Left lung (tissue), 10 donors: ENCODE results near the gene SLC27A3. TPM values are rescaled to one million over a fixed set of nuclear protein-coding genes. Genes with fewer than 3 reads are reported as not detected.
A peak's percentile ranks its signal among the peaks of the same experiment; 100 is the strongest.

ENCODE experiments used
- ATAC-seq: fragments of 200-7000 bp; cut with Tn5 transposase; one replicate; pipeline ENCODE4 v1.9.1; 2020; ENCODE audit warnings: moderate library complexity
- DNase-seq, 4 donors: peaks; one replicate each; pipeline ENCODE4 v3.0.0-alpha.2; 2013 to 2020
- H3K27ac ChIP-seq, 2 donors: fragments of 200-600 bp; sonication (generic) in 1 of 2; one replicate each; pipeline versions ENCODE4 v1.5.0 to v1.8.0; 2020 to 2021
- H3K27me3 ChIP-seq, 2 donors: fragments of 200-600 bp; sonication (generic) in 1 of 2; one replicate each; pipeline versions ENCODE4 v1.5.0 to v1.8.0; 2020 to 2021
- H3K36me3 ChIP-seq, 2 donors: fragments of 200-600 bp; sonication (generic) in 1 of 2; one replicate each; pipeline versions ENCODE4 v1.5.0 to v1.8.0; 2020 to 2021
- H3K4me1 ChIP-seq, 2 donors: fragments of 200-600 bp; one replicate each; pipeline ENCODE4 v1.8.0; 2021
- H3K4me3 ChIP-seq, 2 donors: fragments of 200-600 bp; sonication (generic) in 1 of 2; one replicate each; pipeline versions ENCODE4 v1.5.0 to v1.8.0; 2020 to 2021; ENCODE audit warnings: mild to moderate bottlenecking in 1 of 2
- H3K9me3 ChIP-seq, 2 donors: fragments of 200-600 bp; sonication (generic) in 1 of 2; one replicate each; pipeline versions ENCODE4 v1.5.0 to v1.8.0; 2020 to 2021
- intact Hi-C, 2 donors: fragments of 100-400 bp; cut with DNase I; formaldehyde crosslinking; loops; one replicate each; pipeline versions ENCODE4 v1.11.2 to v1.14.2; 2022
- polyA plus RNA-seq, 6 donors: library from polyadenylated mRNA; unstranded; fragments of 120-200 nt; gene quantifications; one replicate each; pipeline ENCODE4 v1.2.1, GENCODE V29; 2013; ENCODE audit not compliant: insufficient read length in 6 of 6
- total RNA-seq, 2 donors: library from RNA; stranded (reverse); fragmentation: NEBNext Ultra II Directional; extraction: Animal tissue kit (Norgen Biotek cat#: 25700); gene quantifications; one replicate each; pipeline ENCODE4 v1.2.1, GENCODE V29; 2021
- TF ChIP-seq, protein P1 (sequence below), 2 donors: fragments of 200-600 bp; sonication (generic) in 1 of 2; IDR thresholded peaks; one replicate each; pipeline versions ENCODE4 v1.5.0 to v1.8.0; 2021; ENCODE audit warnings: antibody characterized with exemption in 2 of 2
- donor health status: DM: no; HTN: yes; CAD: no.
- donor health status: DM: no; HTN: no; CAD: no.

Gene SLC27A3
- total and polyA plus RNA-seq, 8 donors = 32.4 to 68.6 (median 44.0) TPM

- intact Hi-C loops = no loop called here
- H3K4me3 ChIP-seq = no peak overlapping the region
- ATAC-seq (peak; percentile 8), DNase-seq (no peak)
- H3K27me3 ChIP-seq = no peaks in the 10 kb centered on the region
- TF ChIP-seq, protein P1, sequence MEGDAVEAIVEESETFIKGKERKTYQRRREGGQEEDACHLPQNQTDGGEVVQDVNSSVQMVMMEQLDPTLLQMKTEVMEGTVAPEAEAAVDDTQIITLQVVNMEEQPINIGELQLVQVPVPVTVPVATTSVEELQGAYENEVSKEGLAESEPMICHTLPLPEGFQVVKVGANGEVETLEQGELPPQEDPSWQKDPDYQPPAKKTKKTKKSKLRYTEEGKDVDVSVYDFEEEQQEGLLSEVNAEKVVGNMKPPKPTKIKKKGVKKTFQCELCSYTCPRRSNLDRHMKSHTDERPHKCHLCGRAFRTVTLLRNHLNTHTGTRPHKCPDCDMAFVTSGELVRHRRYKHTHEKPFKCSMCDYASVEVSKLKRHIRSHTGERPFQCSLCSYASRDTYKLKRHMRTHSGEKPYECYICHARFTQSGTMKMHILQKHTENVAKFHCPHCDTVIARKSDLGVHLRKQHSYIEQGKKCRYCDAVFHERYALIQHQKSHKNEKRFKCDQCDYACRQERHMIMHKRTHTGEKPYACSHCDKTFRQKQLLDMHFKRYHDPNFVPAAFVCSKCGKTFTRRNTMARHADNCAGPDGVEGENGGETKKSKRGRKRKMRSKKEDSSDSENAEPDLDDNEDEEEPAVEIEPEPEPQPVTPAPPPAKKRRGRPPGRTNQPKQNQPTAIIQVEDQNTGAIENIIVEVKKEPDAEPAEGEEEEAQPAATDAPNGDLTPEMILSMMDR (IDR thresholded peaks at IDR 0.05) = no peak
- no peaks in the 10 kb centered on the region for H3K9me3 ChIP-seq
- H3K4me1 ChIP-seq = peaks cover 7 to 41% of the 10 kb centered on the region in 2 donors
- peak overlapping the region in 1 of 2 donors; percentile 64 for H3K27ac ChIP-seq
- peaks cover 0 to 39% of the 10 kb centered on the region in 2 donors for H3K36me3 ChIP-seq
These were observed 30.9 kb downstream of the SLC27A3 start for GRCh38 chr1:153805886-153806719.

- TF ChIP-seq, protein P1 (IDR thresholded peaks at IDR 0.05) = no peak
- Histone ChIP-seq H3K9me3 (no peaks in the 10 kb centered on the region), H3K36me3 (peaks cover 5 to 76% of the 10 kb centered on the region in 2 donors), H3K4me3 (no peak overlapping the region), H3K27me3 (no peaks in the 10 kb centered on the region), H3K4me1 (no peaks in the 10 kb centered on the region), H3K27ac (peak overlapping the region in 1 of 2 donors; percentile 28)
- no peak for ATAC-seq
- intact Hi-C loops = no loop called here
- DNase-seq = no peak
These were observed 41.2 kb downstream of the SLC27A3 start for GRCh38 chr1:153816283-153816889.

- intact Hi-C loops = no loop called here
- no peak overlapping the region for H3K4me3 ChIP-seq
- peaks cover 5 to 51% of the 10 kb centered on the region in 2 donors for H3K36me3 ChIP-seq
- no peaks in the 10 kb centered on the region for H3K9me3 ChIP-seq
- no peaks in the 10 kb centered on the region for H3K4me1 ChIP-seq
- no peak for ATAC-seq
- no peak for DNase-seq
- TF ChIP-seq, protein P1 (IDR thresholded peaks at IDR 0.05) = no peak
- no peak overlapping the region for H3K27ac ChIP-seq
- H3K27me3 ChIP-seq = no peaks in the 10 kb centered on the region
These were observed 43.7 kb downstream of the SLC27A3 start for GRCh38 chr1:153818876-153819275.

GRCh38 chr1:153827168-153827964 lies 52.2 kb downstream of the SLC27A3 start:
- Histone ChIP-seq H3K4me1 (no peaks in the 10 kb centered on the region), H3K9me3 (no peaks in the 10 kb centered on the region), H3K4me3 (no peak overlapping the region), H3K27ac (no peak overlapping the region), H3K27me3 (no peaks in the 10 kb centered on the region), H3K36me3 (peaks cover 4 to 29% of the 10 kb centered on the region in 2 donors)
- intact Hi-C loops = loop anchor here in 1 of 2 donors (10.0 kb wide), 1 partner anchor 117 kb away; the partner anchor contains the start of gene DENND4B
- no peak for ATAC-seq
- TF ChIP-seq, protein P1 (IDR thresholded peaks at IDR 0.05) = no peak
- no peak for DNase-seq

Other genes with a start within 250 kb of the SLC27A3 start
- 1,000 to 10,000 TPM; 1,672 to 1,797 TPM for gene S100A6, start 239.4 kb upstream of the SLC27A3 start, total RNA-seq
- 100 to 1,000 TPM; 156 to 248 (median 183) TPM for gene S100A6, start 239.4 kb upstream of the SLC27A3 start, polyA plus RNA-seq
- gene S100A5, start 234.5 kb upstream of the SLC27A3 start, total RNA-seq = under 1 TPM in 1 of 2 donors, not detected in 1; 0.42 TPM
- gene S100A5, start 234.5 kb upstream of the SLC27A3 start, polyA plus RNA-seq = under 1 TPM in 3 of 6 donors, not detected in 3; 0.18 to 0.38 (median 0.34) TPM
- gene S100A4, start 229.6 kb upstream of the SLC27A3 start, total RNA-seq = 1,000 to 10,000 TPM in 1 of 2 donors, 100 to 1,000 TPM in 1; 257 to 1,192 TPM
- 10 to 100 TPM; 15.0 to 24.6 (median 21.9) TPM for gene S100A4, start 229.6 kb upstream of the SLC27A3 start, polyA plus RNA-seq
- 1 to 10 TPM; 1.7 to 7.7 TPM for gene S100A3, start 226.1 kb upstream of the SLC27A3 start, total RNA-seq
- under 1 TPM in 2 of 6 donors, not detected in 4; 0.20 to 0.58 TPM for gene S100A3, start 226.1 kb upstream of the SLC27A3 start, polyA plus RNA-seq
- 10 to 100 TPM in 1 of 2 donors, 1 to 10 TPM in 1; 7.1 to 25.9 TPM for gene S100A2, start 209.6 kb upstream of the SLC27A3 start, total RNA-seq
- 1 to 10 TPM in 4 of 6 donors, under 1 TPM in 2; 0.51 to 1.3 (median 1.0) TPM for gene S100A2, start 209.6 kb upstream of the SLC27A3 start, polyA plus RNA-seq
- 100 to 1,000 TPM; 118 to 145 TPM for gene S100A16, start 162.3 kb upstream of the SLC27A3 start, total RNA-seq
- 100 to 1,000 TPM; 129 to 160 (median 145) TPM for gene S100A16, start 162.3 kb upstream of the SLC27A3 start, polyA plus RNA-seq
- 100 to 1,000 TPM in 1 of 2 donors, 10 to 100 TPM in 1; 100.0 to 152 TPM for gene S100A14, start 159.1 kb upstream of the SLC27A3 start, total RNA-seq
- 100 to 1,000 TPM in 5 of 6 donors, 10 to 100 TPM in 1; 94.9 to 179 (median 150) TPM for gene S100A14, start 159.1 kb upstream of the SLC27A3 start, polyA plus RNA-seq
- gene S100A13, start 147.9 kb upstream of the SLC27A3 start, total RNA-seq = 10 to 100 TPM; 75.1 to 80.0 TPM
- 100 to 1,000 TPM in 3 of 6 donors, 10 to 100 TPM in 3; 79.6 to 110 (median 93.6) TPM for gene S100A13, start 147.9 kb upstream of the SLC27A3 start, polyA plus RNA-seq
- 1 to 10 TPM in 1 of 2 donors, under 1 TPM in 1; 0.93 to 2.3 TPM for gene S100A1, start 147.0 kb upstream of the SLC27A3 start, total RNA-seq
- 1 to 10 TPM; 1.4 to 2.2 (median 1.8) TPM for gene S100A1, start 147.0 kb upstream of the SLC27A3 start, polyA plus RNA-seq
- gene CHTOP, start 141.3 kb upstream of the SLC27A3 start, total RNA-seq = 10 to 100 TPM; 54.5 to 65.5 TPM
- gene CHTOP, start 141.3 kb upstream of the SLC27A3 start, polyA plus RNA-seq = 100 to 1,000 TPM; 110 to 125 (median 118) TPM
- 10 to 100 TPM; 34.5 to 35.5 TPM for gene SNAPIN, start 116.7 kb upstream of the SLC27A3 start, total RNA-seq
- 10 to 100 TPM; 36.9 to 44.1 (median 39.2) TPM for gene SNAPIN, start 116.7 kb upstream of the SLC27A3 start, polyA plus RNA-seq
- gene ILF2, start 104.4 kb upstream of the SLC27A3 start, total RNA-seq = 100 to 1,000 TPM; 104 to 117 TPM
- gene ILF2, start 104.4 kb upstream of the SLC27A3 start, polyA plus RNA-seq = 100 to 1,000 TPM; 239 to 295 (median 260) TPM
- 10 to 100 TPM; 26.9 to 45.2 TPM for gene NPR1, start 96.7 kb upstream of the SLC27A3 start, total RNA-seq
- 10 to 100 TPM; 14.3 to 23.1 (median 17.4) TPM for gene NPR1, start 96.7 kb upstream of the SLC27A3 start, polyA plus RNA-seq
- 10 to 100 TPM; 50.5 to 57.5 TPM for gene INTS3, start 47.4 kb upstream of the SLC27A3 start, total RNA-seq
- gene INTS3, start 47.4 kb upstream of the SLC27A3 start, polyA plus RNA-seq = 100 to 1,000 TPM in 5 of 6 donors, 10 to 100 TPM in 1; 90.4 to 131 (median 118) TPM
- 10 to 100 TPM; 36.8 to 41.5 TPM for gene GATAD2B, start 147.6 kb downstream of the SLC27A3 start, total RNA-seq
- 10 to 100 TPM; 31.5 to 37.4 (median 32.3) TPM for gene GATAD2B, start 147.6 kb downstream of the SLC27A3 start, polyA plus RNA-seq
- gene DENND4B, start 171.3 kb downstream of the SLC27A3 start, total RNA-seq = 100 to 1,000 TPM in 1 of 2 donors, 10 to 100 TPM in 1; 49.5 to 106 TPM
- gene DENND4B, start 171.3 kb downstream of the SLC27A3 start, polyA plus RNA-seq = 10 to 100 TPM; 41.3 to 63.3 (median 47.4) TPM
- 10 to 100 TPM; 39.7 to 54.3 TPM for gene CRTC2, start 183.2 kb downstream of the SLC27A3 start, total RNA-seq
- gene CRTC2, start 183.2 kb downstream of the SLC27A3 start, polyA plus RNA-seq = 10 to 100 TPM; 44.5 to 53.7 (median 47.1) TPM
- gene SLC39A1, start 188.1 kb downstream of the SLC27A3 start, total RNA-seq = 100 to 1,000 TPM; 111 to 185 TPM
- 10 to 100 TPM; 59.1 to 65.6 (median 63.3) TPM for gene SLC39A1, start 188.1 kb downstream of the SLC27A3 start, polyA plus RNA-seq
- 1 to 10 TPM; 9.3 to 10.0 TPM for gene CREB3L4, start 192.5 kb downstream of the SLC27A3 start, total RNA-seq
- 10 to 100 TPM; 32.6 to 44.3 (median 38.6) TPM for gene CREB3L4, start 192.5 kb downstream of the SLC27A3 start, polyA plus RNA-seq
- gene JTB, start 202.3 kb downstream of the SLC27A3 start, total RNA-seq = 100 to 1,000 TPM; 142 to 148 TPM
- gene JTB, start 202.3 kb downstream of the SLC27A3 start, polyA plus RNA-seq = 10 to 100 TPM; 79.5 to 91.7 (median 83.2) TPM
- 100 to 1,000 TPM; 122 to 124 TPM for gene RAB13, start 210.9 kb downstream of the SLC27A3 start, total RNA-seq
- gene RAB13, start 210.9 kb downstream of the SLC27A3 start, polyA plus RNA-seq = 100 to 1,000 TPM; 151 to 171 (median 161) TPM
- 1,000 to 10,000 TPM; 1,116 to 1,380 TPM for gene RPS27, start 215.4 kb downstream of the SLC27A3 start, total RNA-seq
- gene RPS27, start 215.4 kb downstream of the SLC27A3 start, polyA plus RNA-seq = 1,000 to 10,000 TPM; 3,226 to 4,397 (median 3,891) TPM